G401.6 (cell line): ENCODE results near the gene CDC45.

Source experiments
- FAIRE-seq: peaks from 2 replicates; lab custom pipeline; 2012; peaks lifted over from hg19 to GRCh38; lab: Jason Lieb, UNC

The CDC45 gene

DNA sequence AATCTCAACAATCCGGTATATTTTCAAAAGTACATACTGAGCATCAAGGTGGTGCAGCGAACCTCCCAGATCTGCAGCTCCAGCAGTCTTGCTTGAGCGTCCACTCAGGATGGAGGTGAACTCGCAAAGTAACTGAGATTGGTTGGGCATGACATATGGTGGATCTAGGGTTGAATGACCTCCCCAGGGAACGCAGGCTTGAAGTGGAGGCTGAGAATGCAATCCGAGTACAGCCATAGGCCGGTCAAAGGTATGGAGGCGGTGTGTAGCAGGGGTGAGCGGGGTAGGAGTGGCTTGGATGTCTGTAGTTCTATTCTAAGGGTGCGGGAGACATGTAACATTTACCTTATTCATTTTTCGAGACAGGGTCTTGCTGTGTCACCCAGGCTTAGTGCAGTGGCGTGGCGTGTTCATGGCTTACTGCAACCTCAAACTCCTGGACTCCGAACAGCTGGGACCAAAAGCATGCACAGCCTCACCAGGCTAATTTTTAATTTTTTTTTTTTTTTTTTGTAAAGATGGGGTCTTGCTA lies 31.6 kb upstream of the CDC45 start:
- peak; percentile 34 for FAIRE-seq

DNA sequence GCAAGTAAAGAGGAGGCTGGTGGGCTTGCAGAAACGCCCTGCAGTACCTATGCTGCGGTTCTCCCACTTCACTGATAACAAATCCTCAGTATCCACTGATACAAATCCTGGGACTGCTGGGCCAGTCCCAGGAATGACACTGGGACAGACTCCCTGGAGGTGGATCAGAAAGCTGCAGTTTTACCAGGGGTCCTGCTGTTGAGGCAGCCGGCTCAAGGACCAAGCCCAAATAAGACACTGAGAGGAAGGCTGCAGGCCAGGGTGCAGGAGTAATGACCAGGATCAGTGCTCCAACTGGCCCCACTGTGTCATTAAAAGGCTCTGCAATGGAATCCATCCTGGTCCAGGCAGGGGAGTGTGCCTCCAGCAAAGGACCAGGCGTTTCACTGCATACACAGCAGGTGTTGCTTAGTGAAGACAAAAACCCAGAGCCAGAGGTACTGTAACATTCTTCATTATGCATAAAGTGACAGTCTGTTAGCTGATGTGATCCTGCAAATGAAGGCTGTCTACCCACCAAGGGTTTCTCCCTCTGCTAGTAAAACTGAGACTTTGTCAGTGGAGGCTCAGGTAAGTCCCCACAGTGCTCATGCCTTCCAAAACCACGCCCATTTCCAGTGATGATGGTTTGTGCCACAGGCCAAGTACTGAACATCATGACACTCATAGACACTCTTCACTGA lies 30.8 kb upstream of the CDC45 start:
- FAIRE-seq: no peak

DNA sequence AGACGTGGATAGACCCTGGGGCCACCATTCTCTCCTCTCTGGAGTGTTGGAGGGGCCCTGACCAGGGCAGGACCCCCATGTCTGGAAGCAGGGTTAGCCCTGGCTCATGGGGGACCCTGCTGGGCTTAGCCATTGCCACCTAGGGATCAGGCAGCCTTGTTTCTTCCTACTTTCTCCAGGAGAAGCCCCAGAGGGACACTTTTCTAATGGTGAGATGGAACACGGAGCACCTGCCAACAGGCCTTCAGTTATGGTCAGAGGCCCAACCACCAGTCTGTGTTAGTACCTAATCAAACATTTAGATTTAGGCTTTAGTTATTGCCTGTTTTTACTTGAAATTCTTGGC lies 30.3 kb upstream of the CDC45 start:
- FAIRE-seq: no peak

DNA sequence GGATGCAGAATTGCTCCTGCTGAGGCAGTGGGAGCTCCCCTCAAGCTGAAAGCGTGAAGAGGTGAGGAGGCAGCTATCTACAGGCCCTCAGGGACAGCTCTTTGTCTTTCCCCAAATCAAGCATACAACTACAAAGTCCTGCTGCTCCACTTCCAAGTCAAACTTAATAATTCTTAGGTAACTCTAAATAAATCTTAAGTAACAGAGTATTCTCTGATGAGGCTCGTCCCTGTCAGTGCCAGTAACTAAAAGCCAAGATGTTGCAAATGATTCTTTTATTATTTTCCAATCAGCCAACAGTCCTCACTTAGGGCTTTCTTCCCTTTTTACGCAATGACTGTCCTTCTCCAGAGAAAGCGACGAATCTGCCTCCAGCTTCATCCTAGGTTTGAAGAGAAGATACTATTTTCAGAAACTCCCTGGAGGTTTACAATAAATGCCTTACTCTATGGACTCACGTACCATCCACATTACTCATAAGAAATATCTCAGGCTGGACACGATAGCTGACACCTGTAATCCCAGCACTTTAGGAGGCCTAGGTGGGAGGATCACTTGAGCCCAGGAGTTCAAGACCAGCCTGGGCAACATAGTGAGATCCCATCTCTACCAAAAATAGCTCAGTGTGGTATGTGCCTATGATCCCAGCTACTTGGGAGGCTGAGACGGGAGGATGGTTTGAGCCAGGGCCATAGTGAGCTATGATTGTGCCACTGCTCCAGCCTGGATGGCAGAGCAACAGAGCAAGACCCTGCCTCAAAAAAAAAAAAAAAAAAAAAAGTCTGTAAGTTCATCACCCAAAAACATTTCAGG lies 29.2 kb upstream of the CDC45 start:
- FAIRE-seq: no peak

DNA sequence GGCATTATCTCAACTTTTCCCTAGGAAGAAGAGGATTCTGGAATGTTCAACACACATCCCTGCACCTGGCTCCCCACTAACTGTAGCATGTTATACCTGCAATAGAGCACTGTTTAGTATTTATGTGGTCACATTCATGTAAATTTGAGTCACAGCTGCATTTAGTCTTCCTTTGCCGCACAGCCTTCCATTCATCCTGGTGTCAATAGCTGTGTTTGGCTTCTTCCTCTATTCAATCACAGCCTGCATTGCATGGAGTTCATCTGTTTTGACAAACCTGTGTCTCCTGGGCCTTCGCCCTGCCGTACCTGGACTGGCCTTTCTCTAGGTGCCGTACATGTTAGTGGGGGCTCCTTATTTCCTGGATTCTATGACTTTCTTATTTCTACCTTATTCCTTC lies 28.1 kb upstream of the CDC45 start:
- FAIRE-seq: no peak

DNA sequence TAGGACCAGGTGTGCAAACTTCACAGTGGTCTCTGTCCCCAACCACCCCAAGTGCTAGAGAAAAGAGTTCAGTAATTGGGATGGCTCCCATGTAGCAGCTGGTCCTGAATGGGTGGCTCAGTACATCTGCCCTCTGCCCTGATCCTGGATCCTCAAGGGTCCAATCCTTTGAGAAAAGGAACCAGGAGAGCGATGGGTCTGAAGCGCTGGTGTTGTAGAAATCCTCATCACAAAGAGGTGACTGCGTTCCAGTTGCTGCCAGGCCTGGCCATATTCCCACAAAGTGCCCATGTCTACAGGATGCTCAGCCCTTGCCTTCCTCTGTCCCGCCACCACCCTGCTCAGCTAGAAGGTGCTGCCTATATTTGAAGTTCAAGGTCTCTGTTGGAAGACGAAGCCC lies 26.0 kb upstream of the CDC45 start:
- FAIRE-seq: no peak

DNA sequence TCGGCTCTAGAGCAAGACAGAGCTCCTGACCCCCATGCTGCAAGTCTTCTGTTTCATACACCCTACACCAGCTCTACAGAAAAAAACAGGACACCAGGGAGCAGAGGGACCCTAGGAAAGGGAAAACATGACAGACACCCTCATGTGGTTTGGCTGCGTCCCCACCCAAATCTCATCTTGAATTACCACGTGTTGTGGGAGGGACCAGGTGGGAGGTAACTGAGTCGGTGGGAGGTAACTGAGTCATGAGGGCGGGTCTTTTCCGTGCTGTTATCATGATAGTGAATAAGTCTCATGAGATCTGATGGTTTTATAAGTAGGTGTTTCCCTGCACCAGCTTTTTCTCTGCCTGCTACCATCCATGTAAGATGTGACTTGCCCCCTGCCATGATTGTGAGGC lies 25.6 kb upstream of the CDC45 start:
- FAIRE-seq: no peak

DNA sequence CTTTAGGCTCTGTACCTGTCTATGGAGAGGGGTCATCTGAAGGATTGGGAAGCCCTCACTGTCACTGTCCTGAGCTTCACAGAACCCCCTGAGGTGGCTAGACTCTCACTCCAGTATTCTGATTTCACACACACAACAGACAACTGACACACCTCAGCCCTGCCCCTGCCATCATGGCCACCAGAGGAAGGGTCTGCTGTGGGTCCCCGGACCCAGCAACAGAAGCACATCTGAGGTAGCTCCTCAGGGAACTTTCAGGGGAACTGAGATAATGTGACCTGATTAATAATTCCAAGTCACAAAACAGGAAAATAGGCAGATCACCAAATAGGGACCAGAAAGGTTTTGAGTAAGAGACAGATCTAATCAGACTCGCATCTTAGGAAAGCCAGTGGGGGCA lies 24.7 kb upstream of the CDC45 start:
- no peak for FAIRE-seq

DNA sequence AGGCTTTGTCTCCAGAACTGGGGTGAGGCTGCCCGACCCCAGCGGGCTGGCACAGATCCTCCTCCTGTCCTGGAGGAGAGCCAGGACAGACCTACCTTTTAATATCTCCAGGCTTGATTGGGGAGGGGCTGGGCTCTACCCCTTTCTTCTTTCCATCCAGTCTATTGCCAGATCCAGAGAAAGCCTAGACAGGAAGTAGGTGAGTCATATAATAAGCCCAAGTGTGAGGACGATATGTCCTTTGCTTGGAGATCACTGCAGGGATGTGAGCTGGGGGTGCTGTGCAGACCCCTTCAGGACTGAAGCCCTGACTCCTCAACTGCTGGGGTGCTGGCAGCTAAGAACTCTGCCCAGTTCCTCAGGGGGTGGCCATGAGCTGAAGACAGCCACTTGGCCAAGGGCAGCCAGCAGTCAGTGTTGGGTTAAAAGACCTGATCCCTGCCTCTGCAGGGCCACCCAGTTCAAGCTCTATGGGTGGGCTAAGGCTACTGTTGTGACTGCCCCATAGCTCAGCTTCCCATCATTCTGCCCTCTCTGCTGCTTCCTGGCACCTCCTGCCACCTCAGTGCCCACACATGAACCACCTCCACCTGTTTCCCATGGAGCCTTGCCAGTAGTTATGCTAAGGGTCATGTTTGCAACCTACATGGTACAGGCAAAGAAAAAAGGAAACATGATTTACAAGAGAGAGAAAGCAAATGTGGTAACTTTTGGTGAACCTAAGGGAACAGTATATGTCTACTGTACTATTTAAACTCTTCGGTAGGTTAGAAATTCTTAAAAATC lies 23.9 kb upstream of the CDC45 start:
- FAIRE-seq: no peak

DNA sequence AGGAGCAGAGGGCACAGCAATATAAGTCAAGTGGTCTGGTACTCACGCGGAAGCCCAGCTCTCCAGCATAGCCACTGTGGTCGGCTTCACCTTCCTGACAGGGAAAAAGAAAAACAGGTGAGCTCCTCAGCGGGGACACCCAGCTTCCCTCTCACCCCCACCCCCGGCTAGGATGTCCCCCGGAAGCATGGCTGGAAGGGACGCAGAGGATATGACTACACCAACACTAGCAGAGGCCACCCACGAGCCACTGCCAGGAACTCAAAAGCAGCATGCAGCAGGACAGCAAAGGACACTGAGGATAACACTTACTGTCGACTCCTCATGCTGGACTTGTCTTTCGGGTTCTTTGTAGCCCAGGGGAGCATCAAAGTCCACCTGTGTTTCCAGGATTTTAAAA lies 23.2 kb upstream of the CDC45 start:
- no peak for FAIRE-seq

DNA sequence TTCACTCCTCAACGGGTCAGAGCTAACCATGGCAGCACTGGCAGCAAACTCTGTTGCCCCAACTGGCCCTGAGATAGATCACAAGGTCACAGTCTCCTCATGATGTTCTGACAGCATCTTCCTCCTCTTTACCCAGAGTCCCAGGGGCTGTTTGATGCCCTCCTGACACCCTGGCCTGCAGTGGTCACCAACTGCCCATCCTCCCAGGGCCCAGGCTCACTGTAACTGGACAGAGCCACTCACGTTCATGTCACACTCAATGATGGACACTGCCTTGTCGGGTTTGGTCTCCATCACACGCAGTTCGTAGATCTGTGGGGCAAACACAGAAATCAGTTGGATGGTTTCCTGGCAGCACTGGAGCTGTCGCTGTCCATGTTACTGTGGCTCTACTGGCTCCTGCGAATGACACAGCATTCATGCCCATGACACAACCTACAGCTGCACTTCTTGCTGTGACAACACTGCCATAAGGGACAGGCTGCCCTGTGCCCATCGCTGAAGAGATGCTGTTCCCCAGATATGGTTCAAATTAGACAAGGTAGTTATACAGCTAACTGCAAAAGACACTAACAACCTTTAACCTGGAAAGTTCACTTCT lies 21.8 kb upstream of the CDC45 start:
- no peak for FAIRE-seq

DNA sequence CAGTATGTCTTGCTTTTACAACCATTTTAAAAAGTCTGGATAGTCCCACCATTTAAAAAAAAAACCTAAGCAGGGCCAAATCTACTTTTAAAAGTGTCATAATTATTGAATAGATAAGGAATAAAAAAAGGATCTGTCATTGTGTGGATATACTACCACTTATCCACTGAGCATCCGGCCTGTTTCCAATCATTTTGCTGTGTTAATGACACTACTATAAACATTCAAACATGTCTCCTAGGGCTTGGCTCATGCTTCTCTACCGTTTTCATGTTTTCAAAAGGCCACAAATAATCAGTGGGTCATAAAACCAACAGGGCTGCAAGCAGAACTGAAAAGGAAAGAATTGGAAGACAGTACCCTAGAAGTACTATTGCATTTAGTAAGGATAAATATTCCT lies 19.7 kb upstream of the CDC45 start:
- FAIRE-seq: no peak

DNA sequence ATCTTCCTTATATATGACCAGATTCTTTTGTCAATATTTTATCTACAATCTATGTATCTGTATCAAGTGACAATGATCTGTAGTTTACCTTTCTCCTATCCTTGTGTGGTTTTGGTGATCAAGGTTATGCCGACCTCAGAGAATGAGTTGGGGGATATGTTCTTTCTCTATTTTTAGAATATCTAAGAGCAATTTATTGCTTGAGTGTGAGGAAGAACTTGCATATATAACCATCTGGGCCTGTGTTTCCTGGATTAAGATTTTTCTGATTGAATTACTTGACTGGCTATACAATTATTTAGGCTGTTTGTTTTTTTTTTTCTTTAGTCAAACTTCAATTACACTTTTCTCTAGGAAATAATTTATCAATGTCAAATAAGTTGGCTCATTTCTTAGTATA lies 18.2 kb upstream of the CDC45 start:
- FAIRE-seq: no peak

DNA sequence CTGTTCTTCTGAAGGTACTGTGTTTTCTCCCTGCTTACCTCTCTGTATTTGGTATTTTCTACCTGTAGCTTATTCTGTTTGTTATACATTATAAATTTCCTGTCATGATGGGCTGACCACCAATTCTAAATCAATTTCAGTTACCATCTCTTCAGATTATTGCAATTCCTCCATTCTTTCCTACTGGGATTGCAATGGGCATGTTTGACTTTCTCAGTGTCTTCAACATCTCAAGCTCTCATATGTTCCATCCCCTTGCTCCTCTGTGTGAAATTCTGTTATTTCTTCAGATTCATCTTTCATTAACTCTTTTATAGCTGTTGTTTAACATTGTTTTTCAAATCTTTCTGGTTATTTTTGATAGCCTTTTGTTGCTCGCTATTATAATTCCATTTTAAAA lies 16.7 kb upstream of the CDC45 start:
- FAIRE-seq: no peak

DNA sequence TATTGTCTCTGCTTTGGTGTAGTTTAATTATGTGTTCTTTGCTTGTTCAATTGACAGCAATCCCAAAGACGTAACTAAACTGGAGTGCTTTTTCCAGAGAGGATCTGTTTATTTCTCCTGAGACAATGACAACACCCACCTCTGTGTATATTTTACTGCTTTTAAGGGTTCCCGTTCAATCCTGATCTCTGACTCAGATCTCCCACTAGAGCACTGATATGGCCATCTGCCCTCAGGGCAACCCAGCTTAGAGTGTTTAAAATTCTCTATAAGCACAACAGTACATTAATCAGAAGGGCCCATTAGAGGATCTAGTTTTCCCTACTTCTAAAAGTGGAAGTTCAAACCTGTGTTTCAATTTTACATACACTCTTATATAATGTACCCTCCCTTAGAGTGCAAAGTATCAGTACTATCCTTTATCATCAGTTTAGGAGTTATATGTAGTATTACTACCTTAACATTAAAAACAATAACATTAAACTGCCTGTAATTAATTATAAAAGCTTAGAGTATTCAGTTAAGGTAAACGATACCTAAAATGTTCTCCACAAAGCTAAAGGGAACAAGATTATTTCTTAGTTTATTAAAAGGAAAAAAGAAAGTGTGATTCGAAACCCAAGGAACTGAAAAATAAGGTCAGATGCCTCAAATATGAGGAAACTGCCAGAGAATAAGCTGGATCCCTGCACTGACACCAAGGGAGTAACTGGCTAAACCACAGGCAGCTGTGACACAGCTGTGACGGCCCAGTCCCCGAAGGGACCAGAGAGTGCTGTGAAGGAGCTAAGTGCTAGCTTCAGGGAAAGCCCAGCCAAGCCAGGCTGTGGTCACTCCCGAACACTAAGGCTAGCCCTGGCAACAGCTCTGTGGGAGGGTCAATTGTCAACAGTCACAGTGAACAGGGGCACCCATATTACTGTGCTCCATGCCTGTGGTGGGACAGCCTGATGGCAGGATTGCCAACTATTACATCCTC lies 15.9 kb upstream of the CDC45 start:
- FAIRE-seq: no peak

DNA sequence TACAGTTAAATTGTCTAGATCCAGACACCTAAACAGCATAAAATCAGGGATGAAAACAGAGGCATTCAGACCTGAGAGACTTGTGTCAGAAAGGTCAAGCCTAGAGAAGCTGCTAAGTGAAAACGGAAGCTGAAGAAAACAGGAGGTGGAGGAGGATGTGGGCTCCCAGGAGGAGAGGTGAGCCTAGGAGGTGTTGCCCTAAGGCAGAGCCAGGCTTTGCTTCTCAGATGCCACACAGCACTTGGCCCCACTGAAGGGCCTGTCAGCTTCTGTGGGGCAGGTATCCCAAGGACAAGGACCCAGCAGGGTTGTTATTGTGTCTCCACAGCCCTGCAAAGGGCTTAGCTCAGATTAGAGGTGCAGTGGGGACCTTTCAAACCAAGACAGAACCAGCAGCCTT lies 15.2 kb upstream of the CDC45 start:
- no peak for FAIRE-seq

DNA sequence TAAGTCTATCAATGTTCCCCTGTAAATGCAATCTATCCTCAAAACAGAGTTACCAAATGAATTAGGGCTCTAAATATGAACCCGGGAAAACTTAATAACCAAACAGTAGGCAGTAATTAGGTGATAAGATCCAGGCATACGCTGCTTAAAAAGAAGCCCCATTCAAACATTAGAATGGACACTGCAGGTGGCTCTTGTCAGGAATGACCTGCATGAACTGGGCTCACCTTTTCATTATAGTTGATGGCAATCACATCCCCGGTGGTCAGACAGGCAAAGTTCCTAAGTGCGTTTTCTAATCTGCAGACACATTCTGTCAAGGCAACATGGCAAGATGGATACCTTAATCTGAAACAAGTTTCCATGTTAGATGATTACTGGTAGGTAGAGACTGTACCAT lies 14.7 kb upstream of the CDC45 start:
- FAIRE-seq: no peak

DNA sequence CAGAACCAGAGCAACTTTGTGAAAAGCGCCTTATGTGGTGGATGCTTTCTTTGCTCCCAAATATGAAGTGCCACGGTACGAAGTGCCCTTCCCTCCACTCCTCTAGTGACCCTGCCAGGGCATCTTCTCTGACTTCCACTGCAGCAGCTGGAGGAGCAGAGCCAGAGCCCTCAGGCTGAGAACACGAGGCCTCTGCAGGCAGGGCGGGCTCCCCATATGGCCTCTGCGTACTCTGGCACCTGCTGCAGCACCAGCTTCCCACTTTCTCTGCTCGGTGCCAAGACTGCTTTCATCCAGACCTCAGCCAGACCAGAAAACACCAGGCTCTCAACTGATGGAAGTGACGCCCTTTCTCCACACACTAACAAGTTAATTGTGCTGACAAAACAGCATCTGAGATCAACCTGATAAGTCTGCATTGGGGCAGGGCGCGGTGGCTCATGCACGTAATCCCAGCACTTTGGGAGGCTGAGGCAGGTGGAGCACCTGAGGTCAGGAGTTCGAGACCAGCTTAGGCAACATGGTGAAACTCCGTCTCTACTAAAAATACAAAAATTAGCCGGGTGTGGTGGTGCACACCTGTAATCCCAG lies 13.5 kb upstream of the CDC45 start:
- FAIRE-seq: no peak

DNA sequence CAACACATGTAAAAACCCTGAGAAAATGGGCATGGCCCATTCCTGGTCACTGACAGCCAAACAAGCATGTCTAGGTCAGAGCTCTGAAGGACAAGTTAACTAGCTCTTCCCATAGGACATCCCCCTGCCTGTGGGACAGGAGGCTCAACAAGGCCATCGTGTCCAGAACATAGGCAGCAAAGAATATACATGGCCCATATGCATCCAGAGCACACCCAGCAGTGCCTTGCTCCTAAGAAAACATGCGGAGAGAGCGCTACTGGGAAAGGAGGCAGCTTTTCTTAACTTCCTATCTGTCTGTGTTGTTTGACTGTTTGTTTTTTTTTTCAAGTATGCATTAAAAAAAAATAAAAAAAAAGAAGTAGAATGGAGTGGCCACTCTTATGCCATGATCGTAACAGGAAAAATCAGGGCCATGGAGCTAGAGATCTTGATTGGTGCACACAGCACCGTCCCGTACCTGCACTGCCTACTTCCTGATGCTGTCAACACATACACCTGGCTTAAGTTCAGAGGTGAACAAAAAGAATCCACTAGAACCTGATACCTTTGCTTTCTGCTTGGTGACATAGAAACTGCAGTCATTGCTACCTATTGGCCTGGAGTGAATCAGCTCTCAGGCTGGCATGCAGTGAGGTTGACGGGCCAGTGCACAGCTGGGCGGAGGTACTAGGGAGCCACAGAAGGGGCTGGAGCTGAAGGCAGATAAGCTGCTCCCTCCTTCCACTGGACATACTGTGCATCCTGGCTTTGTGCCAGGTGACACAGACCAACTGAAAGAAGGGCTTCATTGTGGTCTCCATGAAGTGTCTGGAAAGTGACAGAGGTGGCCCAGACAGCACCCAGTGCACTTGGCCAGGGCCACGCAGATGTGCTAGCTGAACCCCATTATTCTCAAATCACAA lies 12.6 kb upstream of the CDC45 start:
- no peak for FAIRE-seq

DNA sequence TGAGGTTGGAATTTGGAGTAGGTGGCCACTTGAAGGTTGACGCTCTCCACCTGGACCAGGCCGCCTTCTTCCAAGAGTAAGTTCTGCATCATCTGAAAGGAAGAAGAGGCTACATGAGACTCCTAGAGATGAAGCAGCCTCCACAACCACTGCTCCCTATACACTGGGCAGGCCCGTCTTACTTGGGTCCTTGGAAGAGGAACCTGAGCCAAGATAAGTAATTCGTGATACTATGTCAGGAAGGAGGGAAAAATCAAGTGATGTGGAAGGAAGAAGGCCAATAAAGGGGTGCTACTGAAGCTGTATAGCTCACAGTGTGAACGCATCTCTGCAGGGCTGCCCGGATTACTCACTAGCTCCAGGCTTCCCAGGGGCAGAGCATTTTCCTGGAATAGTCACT lies 11.8 kb upstream of the CDC45 start:
- FAIRE-seq: no peak
